22Rv1 (cell line): ENCODE results near the gene TMEM184A.

ENCODE experiments used
- H3K27ac ChIP-seq: fragments of 450-650 bp; 2 replicates; pipeline ENCODE4 v1.5.1; 2017
- ZFX ChIP-seq: fragments of 450-650 bp; IDR thresholded peaks from 2 replicates; pipeline ENCODE4 v1.6.1; 2017; ENCODE audit warnings: antibody characterized with exemption, borderline replicate concordance
- TF ChIP-seq, protein P1 (sequence below): fragments of 450-650 bp; IDR thresholded peaks from 2 replicates; pipeline ENCODE4 v1.5.1; 2017; ENCODE audit warnings: mild to moderate bottlenecking

Gene TMEM184A

DNA sequence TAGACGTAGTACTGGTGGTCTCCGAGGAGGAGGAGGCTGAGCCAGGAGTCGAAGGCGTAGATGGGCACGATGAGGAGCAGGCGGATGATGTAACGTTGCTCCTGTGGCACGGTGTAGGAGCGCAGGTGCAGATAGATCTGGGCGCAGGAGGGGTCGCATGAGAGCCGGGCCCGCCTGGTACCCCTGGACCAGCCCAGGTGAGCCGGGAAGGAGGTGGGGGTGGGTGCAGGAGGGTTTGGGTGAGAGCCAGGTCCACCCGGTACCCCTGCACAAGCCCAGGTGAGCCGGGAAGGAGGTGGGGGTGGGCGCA lies 5.2 kb downstream of the TMEM184A start:
- TF ChIP-seq, protein P1, sequence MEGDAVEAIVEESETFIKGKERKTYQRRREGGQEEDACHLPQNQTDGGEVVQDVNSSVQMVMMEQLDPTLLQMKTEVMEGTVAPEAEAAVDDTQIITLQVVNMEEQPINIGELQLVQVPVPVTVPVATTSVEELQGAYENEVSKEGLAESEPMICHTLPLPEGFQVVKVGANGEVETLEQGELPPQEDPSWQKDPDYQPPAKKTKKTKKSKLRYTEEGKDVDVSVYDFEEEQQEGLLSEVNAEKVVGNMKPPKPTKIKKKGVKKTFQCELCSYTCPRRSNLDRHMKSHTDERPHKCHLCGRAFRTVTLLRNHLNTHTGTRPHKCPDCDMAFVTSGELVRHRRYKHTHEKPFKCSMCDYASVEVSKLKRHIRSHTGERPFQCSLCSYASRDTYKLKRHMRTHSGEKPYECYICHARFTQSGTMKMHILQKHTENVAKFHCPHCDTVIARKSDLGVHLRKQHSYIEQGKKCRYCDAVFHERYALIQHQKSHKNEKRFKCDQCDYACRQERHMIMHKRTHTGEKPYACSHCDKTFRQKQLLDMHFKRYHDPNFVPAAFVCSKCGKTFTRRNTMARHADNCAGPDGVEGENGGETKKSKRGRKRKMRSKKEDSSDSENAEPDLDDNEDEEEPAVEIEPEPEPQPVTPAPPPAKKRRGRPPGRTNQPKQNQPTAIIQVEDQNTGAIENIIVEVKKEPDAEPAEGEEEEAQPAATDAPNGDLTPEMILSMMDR, result no peak
- no peak for TF ChIP-seq ZFX
- no peak overlapping the region for H3K27ac ChIP-seq

DNA sequence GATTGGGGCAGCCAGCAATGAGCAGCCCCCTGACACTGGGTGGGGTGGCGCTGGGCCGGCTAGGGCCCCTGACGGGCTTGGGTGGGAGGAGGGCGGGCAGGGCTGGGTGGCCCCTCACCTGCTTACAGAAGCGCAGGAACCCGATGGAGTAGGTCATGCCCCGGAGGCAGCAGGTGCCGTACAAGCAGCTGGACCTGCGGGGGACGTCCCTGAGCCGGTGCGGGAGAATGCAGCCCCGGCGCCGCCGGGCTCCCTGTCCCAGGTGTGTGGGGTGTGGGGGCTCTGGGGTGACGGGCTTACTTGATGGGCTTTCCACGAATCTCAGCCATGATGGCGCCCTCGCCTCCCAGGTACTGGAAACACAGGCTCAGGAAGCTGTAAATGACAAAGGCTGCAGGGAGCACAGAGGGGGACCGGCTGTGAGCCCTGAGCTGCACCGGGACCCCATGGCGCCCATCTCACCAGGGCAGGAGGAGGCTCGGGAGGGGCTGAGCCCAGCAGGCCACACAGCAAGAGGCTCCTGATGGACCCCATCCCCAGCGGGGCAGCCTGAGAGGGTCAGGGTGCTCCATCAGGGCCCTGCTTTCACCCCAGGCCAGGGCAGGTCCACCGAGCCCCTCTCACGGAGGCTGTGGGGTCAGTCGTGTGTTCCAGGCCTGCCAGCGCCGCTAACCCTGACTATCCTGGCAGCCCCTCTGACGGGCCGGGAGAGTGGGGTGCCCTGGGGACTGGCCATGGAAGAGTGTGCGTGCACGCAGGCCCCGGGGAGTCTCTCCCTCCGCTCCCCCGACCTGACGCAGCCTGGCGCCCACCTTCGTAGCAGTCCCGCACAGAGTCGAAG lies 5.8 kb downstream of the TMEM184A start:
- H3K27ac ChIP-seq, result no peak overlapping the region
- TF ChIP-seq, protein P1, result no peak
- TF ChIP-seq ZFX, result no peak

DNA sequence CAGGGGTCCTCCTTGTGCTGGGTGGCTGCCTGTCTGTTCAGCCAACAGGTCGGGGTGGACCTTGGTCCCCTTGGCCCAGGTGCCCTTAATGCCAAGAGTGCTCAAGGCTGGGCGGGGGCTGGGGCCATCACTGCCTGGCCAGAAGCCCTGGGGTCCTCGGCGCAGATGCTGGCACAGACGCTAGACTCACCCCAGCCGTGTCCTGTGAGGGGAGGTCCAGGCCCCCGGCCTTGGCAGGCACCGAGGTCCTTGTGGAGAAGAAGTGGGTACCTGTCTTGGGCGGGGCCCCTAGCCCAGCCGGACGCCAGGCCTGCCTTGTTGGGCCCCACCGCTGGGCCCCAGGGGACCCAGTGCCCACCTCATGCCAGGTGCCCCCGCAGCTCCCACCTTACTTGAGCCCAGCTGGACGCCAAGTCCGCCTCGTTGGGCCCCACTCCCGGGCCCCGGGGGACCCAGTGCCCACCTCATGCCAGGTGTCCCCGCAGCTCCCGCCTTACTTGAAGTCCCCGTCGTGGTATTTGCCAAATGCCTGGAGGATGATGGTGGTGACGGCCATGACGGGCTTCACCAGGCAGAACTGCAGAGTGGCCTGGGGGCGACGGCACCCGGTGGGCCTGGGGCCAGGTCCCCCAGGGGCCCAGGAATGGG lies 6.5 kb downstream of the TMEM184A start:
- no peak for TF ChIP-seq ZFX
- TF ChIP-seq, protein P1, result no peak
- H3K27ac ChIP-seq, result no peak overlapping the region

DNA sequence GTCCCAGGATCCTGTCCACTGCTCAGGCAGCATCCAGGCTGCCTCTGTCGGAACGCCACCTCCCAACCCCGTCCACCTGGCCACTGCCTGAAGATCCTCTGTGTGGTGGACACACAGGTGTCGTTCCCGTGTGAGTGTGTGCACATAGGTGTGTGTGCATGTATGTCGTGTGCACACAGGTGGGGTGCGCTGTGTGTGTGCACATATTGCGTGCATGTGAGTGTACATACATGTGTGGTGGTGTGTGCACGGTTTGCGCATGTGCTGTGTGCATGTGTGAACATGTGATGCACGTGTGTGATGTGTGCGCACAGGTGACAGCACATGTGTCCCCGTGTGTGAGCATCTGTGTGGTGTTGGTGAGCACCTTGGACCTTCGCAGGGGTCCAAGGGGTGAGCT lies 7.1 kb downstream of the TMEM184A start:
- H3K27ac ChIP-seq, result no peak overlapping the region
- TF ChIP-seq, protein P1, result no peak
- TF ChIP-seq ZFX, result no peak

DNA sequence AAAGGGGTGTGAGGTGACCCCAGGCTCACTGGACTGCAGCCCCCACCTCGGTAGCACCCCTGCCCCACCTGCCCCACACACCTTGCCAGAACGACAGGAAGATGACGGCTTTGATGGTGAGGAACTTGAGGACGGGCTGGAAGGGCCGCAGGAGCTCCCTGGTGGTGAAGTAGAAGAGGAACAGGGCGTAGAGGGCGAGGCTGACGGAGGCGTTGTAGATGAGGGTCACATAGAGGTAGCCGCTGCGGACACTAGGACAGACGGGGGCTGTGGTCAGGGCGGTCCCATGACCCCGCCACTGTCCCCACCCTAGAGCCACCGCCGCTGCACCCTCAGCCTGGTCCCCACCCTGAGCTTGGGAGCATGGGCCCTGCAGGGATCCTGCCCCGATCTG lies 7.6 kb downstream of the TMEM184A start:
- TF ChIP-seq, protein P1, result 0 out of 2 replicates have a peak, but pooled peaks have one; percentile 7
- no peak for TF ChIP-seq ZFX
- no peak overlapping the region for H3K27ac ChIP-seq

DNA sequence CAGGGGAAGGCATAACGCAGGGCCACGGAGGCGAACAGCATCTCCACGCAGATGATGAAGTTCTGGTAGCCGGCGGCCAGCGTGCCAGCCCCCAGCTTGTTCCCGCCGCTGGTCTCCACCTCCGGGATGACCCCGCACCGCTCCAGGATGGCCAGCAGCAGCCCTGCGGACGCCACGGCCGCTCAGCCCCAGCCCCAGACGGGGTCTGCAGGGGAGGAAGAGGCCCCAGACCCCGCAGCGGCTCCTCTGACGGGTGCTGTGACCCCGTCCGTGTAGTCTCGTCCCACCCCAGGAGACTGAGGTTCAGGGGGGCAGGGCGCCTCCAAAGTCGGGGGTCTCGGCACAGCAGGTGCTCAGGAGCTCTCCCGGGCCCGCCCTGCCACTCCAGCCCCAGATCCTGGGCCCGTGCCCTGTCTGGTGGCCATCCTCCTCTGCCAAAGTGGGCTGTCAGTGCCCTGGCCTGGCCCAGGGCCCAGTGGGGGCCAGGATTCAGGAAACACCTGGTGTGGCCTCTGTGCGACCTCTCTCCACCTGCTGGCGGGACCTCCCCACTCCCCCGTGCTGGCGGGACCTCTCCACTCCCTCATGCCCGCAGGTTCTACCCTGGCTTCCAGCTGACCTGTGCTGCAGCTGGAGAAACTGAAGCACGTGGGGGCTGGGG lies 8.1 kb downstream of the TMEM184A start:
- TF ChIP-seq ZFX, result no peak
- TF ChIP-seq, protein P1, result no peak
- no peak overlapping the region for H3K27ac ChIP-seq
